SK-N-SH (cell line): Measurements from ENCODE around the gene TFPT. TPM values are rescaled to one million over a fixed set of nuclear protein-coding genes. Genes with fewer than 3 reads are reported as not detected.

Source experiments
- CTCF ChIA-PET: fragments of 300-600, 350-600 bp; formaldehyde crosslinking; extraction: SDS; loops from one replicate; lab custom pipeline; 2021; lab: Yijun Ruan, JAX
- POLR2A ChIA-PET: fragments of 350-600 bp; sonication (Branson Sonifier 250); formaldehyde crosslinking; extraction: SDS; loops from one replicate; lab custom pipeline; 2020; ENCODE audit warnings: antibody characterized with exemption, inconsistent platforms; lab: Yijun Ruan, JAX
- DNase-seq: peaks from one replicate; pipeline ENCODE4 v3.0.0; 2012
- H2AFZ ChIP-seq: fragments of 200-600 bp; sonication (generic); 2 replicates; pipeline ENCODE4 v1.8.1; 2016; ENCODE audit warnings: antibody characterized with exemption, mild to moderate bottlenecking, low read depth
- H3F3A ChIP-seq: fragments of 200-600 bp; sonication (generic); replicated peaks from 2 replicates; pipeline ENCODE3; 2016; ENCODE audit warnings: antibody characterized with exemption, mild to moderate bottlenecking; ENCODE audit not compliant: insufficient read depth
- H3K27ac ChIP-seq, 2 experiments: fragments of 200-500 bp in 1 of 2; fragments of 200-600 bp in 1 of 2; sonication (Bioruptor generic) in 1 of 2; sonication (generic), shearing (Covaris generic) in 1 of 2; 2 replicates each; pipeline versions ENCODE4 v1.5.1 to v1.6.1; 2014 to 2016; ENCODE audit warnings: low read depth in 2 of 2, inconsistent platforms in 1 of 2, low read length in 1 of 2, mild to moderate bottlenecking in 1 of 2, mixed read lengths in 1 of 2
- H3K27me3 ChIP-seq: fragments of 200-600 bp; sonication (generic), shearing (Covaris generic); 2 replicates; pipeline ENCODE4 v1.6.1; 2016; ENCODE audit warnings: mixed run types; ENCODE audit not compliant: insufficient read depth
- H3K36me3 ChIP-seq, 2 experiments: fragments of 200-500 bp in 1 of 2; fragments of 200-600 bp in 1 of 2; sonication (Bioruptor generic) in 1 of 2; sonication (generic) in 1 of 2; replicated peaks in 1 of 2; 2 replicates each; pipeline versions ENCODE3 to v1.5.1; 2014 to 2016; ENCODE audit warnings: low read length in 1 of 2, mild to moderate bottlenecking in 1 of 2; ENCODE audit not compliant: insufficient read depth in 2 of 2, control insufficient read depth in 1 of 2
- H3K4me1 ChIP-seq, 2 experiments: fragments of 200-500 bp in 1 of 2; fragments of 200-600 bp in 1 of 2; sonication (Bioruptor generic) in 1 of 2; sonication (generic), shearing (Covaris generic) in 1 of 2; 2 replicates each; pipeline versions ENCODE4 v1.5.1 to v1.6.1; 2014 to 2016; ENCODE audit warnings: low read depth in 1 of 2, low read length in 1 of 2, mixed run types in 1 of 2; ENCODE audit not compliant: insufficient read depth in 2 of 2, control insufficient read depth in 1 of 2
- H3K4me2 ChIP-seq: fragments of 200-600 bp; sonication (generic), shearing (Covaris generic); 2 replicates; pipeline ENCODE4 v1.6.1; 2017; ENCODE audit warnings: mixed run types
- H3K4me3 ChIP-seq, 2 experiments: fragments of 200-500 bp in 1 of 2; fragments of 200-600 bp in 1 of 2; sonication (Bioruptor generic) in 1 of 2; sonication (generic), shearing (Covaris generic) in 1 of 2; 2 replicates each; pipeline versions ENCODE4 v1.5.1 to v1.8.1; 2014 to 2016; ENCODE audit warnings: low read depth in 2 of 2, inconsistent platforms in 1 of 2, low read length in 1 of 2, mild to moderate bottlenecking in 1 of 2, mixed read lengths in 1 of 2, moderate library complexity in 1 of 2
- H3K79me2 ChIP-seq: fragments of 200-600 bp; sonication (generic); 2 replicates; pipeline ENCODE4 v1.8.1; 2017; ENCODE audit warnings: mild to moderate bottlenecking; ENCODE audit not compliant: insufficient read depth
- H3K9ac ChIP-seq: fragments of 200-600 bp; sonication (generic); 2 replicates; pipeline ENCODE4 v1.6.1; 2017; ENCODE audit warnings: mixed run types
- H3K9me2 ChIP-seq: fragments of 200-600 bp; sonication (generic); 2 replicates; pipeline ENCODE4 v1.6.1; 2017; ENCODE audit warnings: mixed run types
- H3K9me3 ChIP-seq: fragments of 200-600 bp; sonication (generic); 2 replicates; pipeline ENCODE4 v1.6.1; 2017; ENCODE audit warnings: mixed run types, mild to moderate bottlenecking, moderate library complexity
- H4K20me1 ChIP-seq: fragments of 200-600 bp; sonication (generic); 2 replicates; pipeline ENCODE4 v1.6.1; 2017; ENCODE audit warnings: mild to moderate bottlenecking, mixed run types; ENCODE audit not compliant: insufficient read depth
- CHD2 ChIP-seq: fragments of 150-350 bp; IDR thresholded peaks from 2 replicates; pipeline ENCODE4 v1.6.1; 2018; ENCODE audit warnings: low read length; ENCODE audit not compliant: partially characterized antibody
- EZH2phosphoT487 ChIP-seq: fragments of 200-600 bp; sonication (generic); IDR thresholded peaks from 2 replicates; pipeline ENCODE4 v1.6.1; 2017; ENCODE audit warnings: low read depth, mixed run types, mild to moderate bottlenecking, antibody characterized with exemption, moderate library complexity, borderline replicate concordance
- GATA2 ChIP-seq: sonication (generic); formaldehyde crosslinking; IDR thresholded peaks from 2 replicates; pipeline ENCODE4 v1.5.0; 2020; ENCODE audit warnings: mild to moderate bottlenecking, missing genetic modification reagents
- MXI1 ChIP-seq: IDR thresholded peaks from 2 replicates; pipeline ENCODE4 v1.6.1; 2012; ENCODE audit warnings: mild to moderate bottlenecking, low read depth, low read length, improper control_type of control experiment
- NRF1 ChIP-seq: IDR thresholded peaks from 2 replicates; pipeline ENCODE4 v1.6.1; 2012; ENCODE audit warnings: low read depth, mild to moderate bottlenecking, low read length
- RFX5 ChIP-seq: IDR thresholded peaks from 2 replicates; pipeline ENCODE4 v1.6.1; 2012; ENCODE audit warnings: mild to moderate bottlenecking, improper control_type of control experiment, low read length
- SIN3A ChIP-seq: IDR thresholded peaks from 2 replicates; pipeline ENCODE4 v1.6.1; 2012; ENCODE audit warnings: low read depth, mild to moderate bottlenecking, low read length, moderate library complexity, borderline replicate concordance
- SMC3 ChIP-seq: IDR thresholded peaks from 2 replicates; pipeline ENCODE4 v1.6.1; 2012; ENCODE audit warnings: low read depth, low read length, improper control_type of control experiment
- TAF1 ChIP-seq: IDR thresholded peaks from 2 replicates; pipeline ENCODE4 v1.6.1; 2012; ENCODE audit warnings: low read depth, mild to moderate bottlenecking, low read length, moderate library complexity, borderline replicate concordance
- TCF12 ChIP-seq: IDR thresholded peaks from 2 replicates; pipeline ENCODE4 v1.4.0; 2012
- YY1 ChIP-seq: IDR thresholded peaks from 2 replicates; pipeline ENCODE4 v1.4.0; 2012; ENCODE audit warnings: low read depth, mild to moderate bottlenecking
- WGBS: methylation state at CpG from one replicate; pipeline ENCODE4 v1.1.6; 2017; ENCODE audit warnings: low lambda C conversion rate; 5-methylcytosine and 5-hydroxymethylcytosine counted together
- polyA plus RNA-seq, 3 experiments: library from polyadenylated mRNA; depleted of rRNA; stranded (reverse); fragments of >200 nt; gene quantifications; 2 replicates each; pipeline ENCODE4 v1.2.3, GENCODE V29; 2012
- TF ChIP-seq, protein P1 (sequence below): fragments of 150-350 bp; IDR thresholded peaks from 2 replicates; pipeline ENCODE4 v1.6.1; 2017; ENCODE audit warnings: antibody characterized with exemption, low read length, low read depth, borderline replicate concordance

Gene TFPT
- polyA plus RNA-seq, 1 of the 3 experiments (the other 2 are of a cell fraction), result 49.7 TPM

GRCh38 chr19:54152267-54152666 is 36.8 kb upstream of the TFPT start:
- Histone ChIP-seq H3K79me2 (no peaks in the 10 kb centered on the region), H3K9ac (no peak overlapping the region), H3K9me2 (no peaks in the 10 kb centered on the region), H3F3A (peaks cover 19% of the 10 kb centered on the region), H3K27me3 (no peaks in the 10 kb centered on the region), H3K4me1 (no peaks in the 10 kb centered on the region), H3K36me3 (peaks cover 29 to 89% of the 10 kb centered on the region in 2 experiments), H3K4me2 (no peak overlapping the region), H2AFZ (no peak overlapping the region), H3K4me3 (no peak overlapping the region), H4K20me1 (no peaks in the 10 kb centered on the region), H3K27ac (no peak overlapping the region), H3K9me3 (no peaks in the 10 kb centered on the region)
- ChIA-PET CTCF (no interaction called here), POLR2A (no interaction called here)
- 90% methylated on average over 2 of the region's 12 CpGs for WGBS
- TF ChIP-seq YY1 (no peak), MXI1 (no peak)
- no peak for DNase-seq

DNA sequence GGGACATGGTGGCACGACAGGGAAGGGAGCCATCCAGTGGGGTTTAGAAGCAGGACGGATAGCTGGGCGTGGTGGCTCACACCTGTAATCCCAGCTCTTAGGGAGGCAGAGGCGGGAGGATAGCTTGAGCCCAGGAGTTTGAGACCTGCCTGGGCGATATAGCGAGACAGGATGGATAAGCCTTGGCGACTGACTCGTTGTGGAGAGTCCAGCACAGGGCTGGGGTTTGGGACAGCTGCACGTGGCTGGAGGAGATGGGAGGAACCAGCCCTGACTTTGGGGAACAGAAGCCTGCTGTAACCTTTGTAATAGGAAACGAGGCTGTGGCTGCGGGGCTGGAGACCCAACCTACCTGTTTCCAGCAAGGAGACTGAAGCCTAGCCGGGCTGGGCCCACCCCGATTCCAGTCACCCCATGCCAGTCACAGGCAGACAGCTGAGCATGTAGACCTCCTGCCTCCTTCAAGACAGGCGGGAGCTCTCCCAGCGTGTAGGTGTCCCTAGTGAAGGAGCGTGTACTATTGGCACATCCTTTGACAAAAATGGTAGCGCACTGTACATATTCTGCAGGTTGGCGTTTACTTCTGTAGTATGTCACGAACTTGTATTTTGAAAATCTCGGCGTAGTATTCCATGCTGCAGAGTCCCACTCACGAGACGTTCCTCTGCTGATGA is 36.0 kb upstream of the TFPT start:
- Histone ChIP-seq H3K27ac (no peak overlapping the region), H3K4me3 (no peak overlapping the region), H3K4me2 (no peak overlapping the region), H2AFZ (no peak overlapping the region), H3K9ac (no peak overlapping the region), H3K79me2 (no peaks in the 10 kb centered on the region), H3K4me1 (no peaks in the 10 kb centered on the region), H3K27me3 (no peaks in the 10 kb centered on the region), H3F3A (peaks cover 19% of the 10 kb centered on the region), H4K20me1 (no peaks in the 10 kb centered on the region), H3K9me2 (no peaks in the 10 kb centered on the region), H3K36me3 (peaks cover 26 to 90% of the 10 kb centered on the region in 2 experiments), H3K9me3 (no peaks in the 10 kb centered on the region)
- TF ChIP-seq, protein P1, sequence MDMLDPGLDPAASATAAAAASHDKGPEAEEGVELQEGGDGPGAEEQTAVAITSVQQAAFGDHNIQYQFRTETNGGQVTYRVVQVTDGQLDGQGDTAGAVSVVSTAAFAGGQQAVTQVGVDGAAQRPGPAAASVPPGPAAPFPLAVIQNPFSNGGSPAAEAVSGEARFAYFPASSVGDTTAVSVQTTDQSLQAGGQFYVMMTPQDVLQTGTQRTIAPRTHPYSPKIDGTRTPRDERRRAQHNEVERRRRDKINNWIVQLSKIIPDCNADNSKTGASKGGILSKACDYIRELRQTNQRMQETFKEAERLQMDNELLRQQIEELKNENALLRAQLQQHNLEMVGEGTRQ, result no peak
- TF ChIP-seq TAF1, result no peak
- no peak for TF ChIP-seq RFX5
- no peak for TF ChIP-seq GATA2 (CRISPR knock-in tag)
- TF ChIP-seq SMC3, result no peak
- no peak for TF ChIP-seq TCF12
- POLR2A ChIA-PET, result interaction anchor here (1.6 kb wide), 1 partner anchor 8 kb away, joined by 6 read pairs; the partner anchor contains the start of gene LENG1
- 89% methylated on average over 22 of the region's 23 CpGs for WGBS
- CTCF ChIA-PET, result interaction anchor here (1.7 kb wide), 1 partner anchor 8 kb away, joined by 6 read pairs; the partner anchor contains the start of gene LENG1
- no peak for DNase-seq

DNA sequence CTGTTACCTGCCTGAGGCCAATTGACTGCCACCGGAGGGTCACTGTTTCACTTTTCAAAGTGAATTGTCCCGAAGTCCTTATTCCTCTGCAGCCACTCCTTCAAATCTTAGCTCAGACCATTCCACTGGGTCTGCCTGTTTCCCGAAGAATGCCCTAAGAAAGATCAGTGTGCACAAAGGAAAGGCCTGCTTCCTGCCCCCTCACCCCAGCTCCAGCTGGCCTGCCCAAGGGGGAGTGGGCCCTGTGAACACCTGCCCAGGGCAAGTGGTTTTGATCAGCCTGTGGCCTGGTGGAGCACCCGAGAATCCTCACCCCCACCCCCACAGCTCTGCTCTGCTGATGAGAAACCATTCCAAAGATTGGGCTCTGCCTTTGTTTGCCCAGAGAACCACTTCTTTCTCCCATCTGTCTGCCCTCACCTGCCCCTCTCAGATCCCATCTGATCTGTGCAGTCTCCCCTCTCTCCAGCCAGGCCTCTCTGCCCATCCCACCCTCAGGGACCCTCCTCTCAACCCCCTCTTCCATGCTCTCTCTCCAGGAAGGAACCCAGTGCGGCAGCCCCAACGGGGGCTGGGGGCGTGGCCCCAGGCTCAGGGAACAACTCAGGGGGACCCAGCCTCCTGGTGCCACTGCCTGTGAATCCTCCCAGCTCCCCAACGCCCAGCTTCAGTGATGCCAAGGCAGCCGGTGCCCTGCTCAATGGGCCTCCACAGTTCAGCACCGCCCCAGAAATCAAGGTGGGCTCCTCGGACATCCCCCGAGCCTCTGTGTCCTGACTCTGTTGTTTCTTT is 33.8 kb upstream of the TFPT start:
- Histone ChIP-seq H4K20me1 (no peaks in the 10 kb centered on the region), H3K4me3 (no peak overlapping the region), H3K27me3 (no peaks in the 10 kb centered on the region), H3K36me3 (peaks cover 22 to 90% of the 10 kb centered on the region in 2 experiments), H3K4me1 (no peaks in the 10 kb centered on the region), H2AFZ (no peak overlapping the region), H3K9ac (no peak overlapping the region), H3F3A (peaks cover 12% of the 10 kb centered on the region), H3K4me2 (no peak overlapping the region), H3K27ac (no peak overlapping the region), H3K9me3 (no peaks in the 10 kb centered on the region), H3K79me2 (no peaks in the 10 kb centered on the region), H3K9me2 (no peaks in the 10 kb centered on the region)
- CTCF ChIA-PET, result no interaction called here
- no peak for TF ChIP-seq CHD2
- TF ChIP-seq SIN3A, result no peak
- TF ChIP-seq EZH2phosphoT487, result no peak
- TF ChIP-seq NRF1, result no peak
- no peak for TF ChIP-seq MXI1
- 91% methylated on average over 11 of the region's 12 CpGs for WGBS
- no peak for DNase-seq
- POLR2A ChIA-PET, result interaction anchor here (1.2 to 1.6 kb wide), 2 partner anchors 10 to 12 kb away, joined by 3 to 6 read pairs; partner anchors contain the start of gene LENG1
